HepG2 (cell line): ENCODE data around the gene CRAT. TPM values are rescaled to one million over a fixed set of nuclear protein-coding genes. Genes with fewer than 3 reads are reported as not detected.

Experiments
- BRCA1 ChIP-seq: sonication (generic); formaldehyde crosslinking; IDR thresholded peaks from 2 replicates; pipeline ENCODE4 v1.4.0; 2020; ENCODE audit warnings: missing genetic modification reagents
- EEA1 ChIP-seq: sonication (generic); formaldehyde crosslinking; IDR thresholded peaks from 2 replicates; pipeline ENCODE4 v1.5.1; 2020; ENCODE audit warnings: mild to moderate bottlenecking, missing genetic modification reagents, borderline replicate concordance
- HDAC6 ChIP-seq: fragments of 200-600 bp; sonication (generic); IDR thresholded peaks from 2 replicates; pipeline ENCODE4 v1.7.0; 2017; ENCODE audit warnings: mild to moderate bottlenecking, antibody characterized with exemption, low read length, low read depth
- HMGXB3 ChIP-seq: sonication (generic); formaldehyde crosslinking; IDR thresholded peaks from 2 replicates; pipeline ENCODE4 v1.4.0; 2020; ENCODE audit warnings: missing genetic modification reagents, borderline replicate concordance
- NFKB2 ChIP-seq: sonication (generic); formaldehyde crosslinking; IDR thresholded peaks from 2 replicates; pipeline ENCODE4 v1.4.0; 2020; ENCODE audit warnings: missing genetic modification reagents, borderline replicate concordance
- RBAK ChIP-seq: sonication (generic); formaldehyde crosslinking; IDR thresholded peaks from 2 replicates; pipeline ENCODE4 v1.5.1; 2020; ENCODE audit warnings: mild to moderate bottlenecking, missing genetic modification reagents
- SMAD3 ChIP-seq: sonication (generic); formaldehyde crosslinking; IDR thresholded peaks from 2 replicates; pipeline ENCODE4 v1.4.0; 2020; ENCODE audit warnings: missing genetic modification reagents
- TMF1 ChIP-seq: sonication (generic); formaldehyde crosslinking; IDR thresholded peaks from 2 replicates; pipeline ENCODE4 v1.8.1; 2022; ENCODE audit warnings: low read depth, missing genetic modification reagents
- ZFP82 ChIP-seq: sonication (generic); formaldehyde crosslinking; IDR thresholded peaks from 2 replicates; pipeline ENCODE4 v1.5.1; 2020; ENCODE audit warnings: mild to moderate bottlenecking, missing genetic modification reagents, borderline replicate concordance
- ZIK1 ChIP-seq: sonication (generic); formaldehyde crosslinking; IDR thresholded peaks from 2 replicates; pipeline ENCODE4 v1.5.0; 2020; ENCODE audit warnings: mild to moderate bottlenecking, low read depth, missing genetic modification reagents, borderline replicate concordance
- ZNF17 ChIP-seq: sonication (generic); formaldehyde crosslinking; IDR thresholded peaks from 2 replicates; pipeline ENCODE4 v1.5.0; 2020; ENCODE audit warnings: mild to moderate bottlenecking, missing genetic modification reagents
- ZNF318 ChIP-seq: sonication (generic); formaldehyde crosslinking; IDR thresholded peaks from 2 replicates; pipeline ENCODE4 v1.4.0; 2020; ENCODE audit warnings: mild to moderate bottlenecking, missing genetic modification reagents
- ZNF512 ChIP-seq: sonication (generic); formaldehyde crosslinking; IDR thresholded peaks from 2 replicates; pipeline ENCODE4 v1.4.0; 2020; ENCODE audit warnings: mild to moderate bottlenecking, missing genetic modification reagents
- ZNF552 ChIP-seq: sonication (generic); formaldehyde crosslinking; IDR thresholded peaks from 2 replicates; pipeline ENCODE4 v1.9.0; 2022; ENCODE audit warnings: missing genetic modification reagents, mild to moderate bottlenecking, borderline replicate concordance
- ZNF577 ChIP-seq: sonication (generic); formaldehyde crosslinking; IDR thresholded peaks from 2 replicates; pipeline ENCODE4 v1.4.0; 2020; ENCODE audit warnings: mild to moderate bottlenecking, low read depth, missing genetic modification reagents, borderline replicate concordance
- ZNF7 ChIP-seq: IDR thresholded peaks from 2 replicates; pipeline ENCODE4 v1.6.1; 2016; ENCODE audit warnings: missing biosample characterization, missing genetic modification reagents
- ZSCAN21 ChIP-seq: sonication (generic); formaldehyde crosslinking; IDR thresholded peaks from 2 replicates; pipeline ENCODE4 v1.8.0; 2022; ENCODE audit warnings: mild to moderate bottlenecking, missing genetic modification reagents, moderate library complexity, borderline replicate concordance
- polyA plus RNA-seq, 8 experiments: library from polyadenylated mRNA; depleted of rRNA in 3 of 8; stranded (reverse) in 7 of 8; unstranded in 1 of 8; fragments of >200 nt; fragmentation: Illumina TruSeq in 4 of 8; extraction: Trizol in 4 of 8; gene quantifications; 2 replicates each; pipeline versions ENCODE4 v1.2.1 to v1.2.3, GENCODE V29; 2011 to 2016; ENCODE audit warnings: low read depth in 4 of 8, missing spikeins in 1 of 8, mixed read lengths in 1 of 8; ENCODE audit not compliant: insufficient read depth in 1 of 8
- total RNA-seq, 5 experiments: library from RNA; depleted of rRNA; stranded (reverse); fragments of >200 nt; fragmentation: Illumina TruSeq; extraction: Trizol; gene quantifications; 2 replicates each; pipeline ENCODE4 v1.2.3, GENCODE V29; 2016; ENCODE audit warnings: low read depth in 1 of 5

CRAT gene
- total and polyA plus RNA-seq, 2 of the 13 experiments (the other 11 are each of a cell fraction or from before 2014, with no cell fraction given), result 26.1 to 26.6 TPM

- no peak for TF ChIP-seq ZIK1
- no peak for TF ChIP-seq BRCA1 (CRISPR knock-in tag)
- TF ChIP-seq NFKB2 (CRISPR knock-in tag), result no peak
- TF ChIP-seq HDAC6, result no peak
- TF ChIP-seq ZNF318 (CRISPR knock-in tag), result no peak
- TF ChIP-seq ZSCAN21 (CRISPR knock-in tag), result no peak
- no peak for TF ChIP-seq HMGXB3 (CRISPR knock-in tag)
- no peak for TF ChIP-seq ZNF512 (CRISPR knock-in tag)
- no peak; the same call in 1 of the 2 replicates for TF ChIP-seq TMF1 (CRISPR knock-in tag)
- TF ChIP-seq EEA1, result no peak
- no peak for TF ChIP-seq ZNF552 (CRISPR knock-in tag)
- no peak for TF ChIP-seq ZNF7 (CRISPR knock-in tag)
- no peak for TF ChIP-seq ZNF577 (CRISPR knock-in tag)
- TF ChIP-seq RBAK, result no peak
- no peak; the same call in 1 of the 2 replicates for TF ChIP-seq SMAD3 (CRISPR knock-in tag)
- no peak for TF ChIP-seq ZNF17 (CRISPR knock-in tag)
- TF ChIP-seq ZFP82 (CRISPR knock-in tag), result no peak
These were observed 29.4 kb upstream of the CRAT start (continued) for GRCh38 chr9:129139993-129140396.
